ENCODE results near the gene ITGA1. TPM values are rescaled to one million over a fixed set of nuclear protein-coding genes. Genes with fewer than 3 reads are reported as not detected.

Gene ITGA1
- total and polyA plus RNA-seq, 2 of the 8 experiments (the other 6 are each of a cell fraction or from before 2014, with no cell fraction given): 2.3 to 9.0 TPM

GRCh38 chr5:52938226-52938625 lies 150.5 kb downstream of the ITGA1 start:
- ChIA-PET CTCF (ENCODE audit: partially characterized antibody) (interaction anchor here (2.8 kb wide), 1 partner anchor 11 kb away, joined by 17 read pairs; no protein-coding TSS in a partner anchor), POLR2A (ENCODE audit: partially characterized antibody) (no interaction called here)
- no peak overlapping the region for H2BK15ac ChIP-seq (ENCODE audit: low read length)
- no peaks in the 10 kb centered on the region for H4K20me1 ChIP-seq (replicated peaks in 1 of 2; ENCODE audit: control insufficient read depth in 1 of 2, insufficient read depth in 2 of 2, low read length in 2 of 2)
- no peaks in the 10 kb centered on the region for H3K9me3 ChIP-seq (ENCODE audit: insufficient read depth in 2 of 2, low read depth in 1 of 2, low read length in 1 of 2)
- H3K23ac ChIP-seq (ENCODE audit: insufficient read length): no peak overlapping the region
- H3K79me1 ChIP-seq (ENCODE audit: low read depth, low read length): no peaks in the 10 kb centered on the region
- FAIRE-seq: no peak
- H3K14ac ChIP-seq (ENCODE audit: insufficient read length): no peak overlapping the region
- no peak overlapping the region for H2BK12ac ChIP-seq (ENCODE audit: low read depth, low read length)
- H3K18ac ChIP-seq (ENCODE audit: extremely low read depth, low read length): no peak overlapping the region
- no peak overlapping the region for H4K8ac ChIP-seq (ENCODE audit: extremely low read depth, insufficient read depth, low read length)
- no peaks in the 10 kb centered on the region for H3K27me3 ChIP-seq (replicated peaks in 1 of 4; ENCODE audit: control insufficient read depth in 3 of 4, extremely low read depth in 1 of 4, insufficient read depth in 3 of 4, low read length in 3 of 4)
- no peak overlapping the region for H4K5ac ChIP-seq (ENCODE audit: insufficient read length, low read depth, low read length)
- H3K9ac ChIP-seq (replicated peaks in 1 of 4; ENCODE audit: extremely low read depth in 1 of 4, low read depth in 3 of 4, low read length in 3 of 4): no peak overlapping the region
- no peaks in the 10 kb centered on the region for H3K23me2 ChIP-seq (ENCODE audit: low read depth, low read length)
- H2BK120ac ChIP-seq (replicated peaks; ENCODE audit: low read depth, low read length): no peak overlapping the region
- no peaks in the 10 kb centered on the region for H3K79me2 ChIP-seq (ENCODE audit: control insufficient read depth in 1 of 2, insufficient read depth in 2 of 2, low read length in 2 of 2)
- H3K27ac ChIP-seq (ENCODE audit: low read depth, low read length): no peak overlapping the region
- no peak overlapping the region for H3K4me3 ChIP-seq (ENCODE audit: extremely low read depth in 1 of 4, insufficient read depth in 2 of 4, low read depth in 3 of 4, low read length in 4 of 4)
- no peak overlapping the region for H2BK20ac ChIP-seq (ENCODE audit: low read length)
- no peak overlapping the region for H2AK5ac ChIP-seq (ENCODE audit: low read depth, low read length)
- no peak overlapping the region for H2BK5ac ChIP-seq (ENCODE audit: low read depth, low read length)
- DNase-seq (ENCODE audit: low read depth in 1 of 2, low spot score in 2 of 2): no peak
- TF ChIP-seq RBBP5 (IDR thresholded peaks at IDR 0.05; ENCODE audit: borderline replicate concordance, low read depth, low read length) (no peak), NRF1 (IDR thresholded peaks at IDR 0.05; ENCODE audit: low read depth, low read length) (no peak), SP1 (IDR thresholded peaks at IDR 0.05; ENCODE audit: low read depth, low read length) (no peak), TAF7 (optimal IDR thresholded peaks at IDR 0.05; ENCODE audit: borderline replicate concordance, low read depth, low read length) (no peak), SP2 (IDR thresholded peaks at IDR 0.05; ENCODE audit: low read length) (no peak), CBX8 (IDR thresholded peaks at IDR 0.05; ENCODE audit: borderline replicate concordance, low read depth, low read length) (no peak), RNF2 (IDR thresholded peaks at IDR 0.05; ENCODE audit: borderline replicate concordance, low read depth, low read length, missing control alignments, poor library complexity, severe bottlenecking) (no peak), CEBPB (IDR thresholded peaks at IDR 0.05; ENCODE audit: low read depth, low read length) (no peak), EGR1 (IDR thresholded peaks at IDR 0.05; ENCODE audit: borderline replicate concordance, low read depth, low read length) (no peak), JUN (IDR thresholded peaks at IDR 0.05; ENCODE audit: low read depth, low read length) (no peak), NANOG (IDR thresholded peaks at IDR 0.05; ENCODE audit: insufficient read depth, low read depth, low read length, poor library complexity, severe bottlenecking) (no peak)
- TF ChIP-seq, protein P1, sequence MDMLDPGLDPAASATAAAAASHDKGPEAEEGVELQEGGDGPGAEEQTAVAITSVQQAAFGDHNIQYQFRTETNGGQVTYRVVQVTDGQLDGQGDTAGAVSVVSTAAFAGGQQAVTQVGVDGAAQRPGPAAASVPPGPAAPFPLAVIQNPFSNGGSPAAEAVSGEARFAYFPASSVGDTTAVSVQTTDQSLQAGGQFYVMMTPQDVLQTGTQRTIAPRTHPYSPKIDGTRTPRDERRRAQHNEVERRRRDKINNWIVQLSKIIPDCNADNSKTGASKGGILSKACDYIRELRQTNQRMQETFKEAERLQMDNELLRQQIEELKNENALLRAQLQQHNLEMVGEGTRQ (IDR thresholded peaks at IDR 0.05; ENCODE audit: low read length): no peak
- H3K4me2 ChIP-seq (ENCODE audit: insufficient read depth in 1 of 2, low read depth in 2 of 2, low read length in 2 of 2): no peak overlapping the region
- H3K36me3 ChIP-seq (ENCODE audit: control insufficient read depth in 2 of 4, insufficient read depth in 4 of 4, low read length in 3 of 4): no peaks in the 10 kb centered on the region
- no peaks in the 10 kb centered on the region for H3K4me1 ChIP-seq (replicated peaks in 1 of 4; ENCODE audit: control insufficient read depth in 3 of 4, insufficient read depth in 4 of 4, low read length in 3 of 4)
- no peak overlapping the region for H2AFZ ChIP-seq (ENCODE audit: low read length)
- no peak overlapping the region for H3K56ac ChIP-seq (replicated peaks; ENCODE audit: insufficient read length, low read depth, low read length)
- H3K4ac ChIP-seq (replicated peaks; ENCODE audit: insufficient read length, low read depth, low read length): no peak overlapping the region
- no peak overlapping the region for H4K91ac ChIP-seq (replicated peaks; ENCODE audit: insufficient read length, low read length)
